ENCODE measurements around the gene ATP5F1B. TPM values are rescaled to one million over a fixed set of nuclear protein-coding genes. Genes with fewer than 3 reads are reported as not detected.

The ATP5F1B gene
- total and polyA plus RNA-seq, 9 of the 15 experiments (the other 6 are each of a cell fraction or from before 2014, with no cell fraction given), result 908 to 3,125 (median 1,482) TPM

DNA sequence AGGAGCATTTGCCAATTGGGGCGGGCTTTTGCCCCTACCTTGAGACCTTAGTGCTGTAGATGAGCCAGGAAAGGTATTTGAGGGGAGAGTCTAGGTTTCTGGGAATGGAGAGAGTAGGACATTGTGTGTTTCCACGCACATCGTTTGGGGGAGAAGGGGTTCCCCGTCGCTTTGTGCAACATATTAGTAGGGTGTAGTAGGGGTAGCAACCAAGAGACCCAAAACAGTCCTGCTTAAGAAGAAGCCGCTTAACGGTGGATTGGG lies 43.0 kb upstream of the ATP5F1B start (continued):
- TF ChIP-seq, protein P1, sequence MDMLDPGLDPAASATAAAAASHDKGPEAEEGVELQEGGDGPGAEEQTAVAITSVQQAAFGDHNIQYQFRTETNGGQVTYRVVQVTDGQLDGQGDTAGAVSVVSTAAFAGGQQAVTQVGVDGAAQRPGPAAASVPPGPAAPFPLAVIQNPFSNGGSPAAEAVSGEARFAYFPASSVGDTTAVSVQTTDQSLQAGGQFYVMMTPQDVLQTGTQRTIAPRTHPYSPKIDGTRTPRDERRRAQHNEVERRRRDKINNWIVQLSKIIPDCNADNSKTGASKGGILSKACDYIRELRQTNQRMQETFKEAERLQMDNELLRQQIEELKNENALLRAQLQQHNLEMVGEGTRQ (CRISPR knock-in tag; IDR thresholded peaks at IDR 0.05), result no peak
- TF ChIP-seq POU5F1 (IDR thresholded peaks at IDR 0.05; ENCODE audit: borderline replicate concordance, low read depth, low read length, partially characterized antibody), result no peak
- TF ChIP-seq XRCC3 (IDR thresholded peaks at IDR 0.05), result no peak
- TF ChIP-seq ZNF77 (CRISPR knock-in tag; IDR thresholded peaks at IDR 0.05), result no peak
- TF ChIP-seq, protein P2, sequence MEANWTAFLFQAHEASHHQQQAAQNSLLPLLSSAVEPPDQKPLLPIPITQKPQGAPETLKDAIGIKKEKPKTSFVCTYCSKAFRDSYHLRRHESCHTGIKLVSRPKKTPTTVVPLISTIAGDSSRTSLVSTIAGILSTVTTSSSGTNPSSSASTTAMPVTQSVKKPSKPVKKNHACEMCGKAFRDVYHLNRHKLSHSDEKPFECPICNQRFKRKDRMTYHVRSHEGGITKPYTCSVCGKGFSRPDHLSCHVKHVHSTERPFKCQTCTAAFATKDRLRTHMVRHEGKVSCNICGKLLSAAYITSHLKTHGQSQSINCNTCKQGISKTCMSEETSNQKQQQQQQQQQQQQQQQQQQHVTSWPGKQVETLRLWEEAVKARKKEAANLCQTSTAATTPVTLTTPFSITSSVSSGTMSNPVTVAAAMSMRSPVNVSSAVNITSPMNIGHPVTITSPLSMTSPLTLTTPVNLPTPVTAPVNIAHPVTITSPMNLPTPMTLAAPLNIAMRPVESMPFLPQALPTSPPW (CRISPR knock-in tag; IDR thresholded peaks at IDR 0.05), result no peak
- TF ChIP-seq, protein P3, sequence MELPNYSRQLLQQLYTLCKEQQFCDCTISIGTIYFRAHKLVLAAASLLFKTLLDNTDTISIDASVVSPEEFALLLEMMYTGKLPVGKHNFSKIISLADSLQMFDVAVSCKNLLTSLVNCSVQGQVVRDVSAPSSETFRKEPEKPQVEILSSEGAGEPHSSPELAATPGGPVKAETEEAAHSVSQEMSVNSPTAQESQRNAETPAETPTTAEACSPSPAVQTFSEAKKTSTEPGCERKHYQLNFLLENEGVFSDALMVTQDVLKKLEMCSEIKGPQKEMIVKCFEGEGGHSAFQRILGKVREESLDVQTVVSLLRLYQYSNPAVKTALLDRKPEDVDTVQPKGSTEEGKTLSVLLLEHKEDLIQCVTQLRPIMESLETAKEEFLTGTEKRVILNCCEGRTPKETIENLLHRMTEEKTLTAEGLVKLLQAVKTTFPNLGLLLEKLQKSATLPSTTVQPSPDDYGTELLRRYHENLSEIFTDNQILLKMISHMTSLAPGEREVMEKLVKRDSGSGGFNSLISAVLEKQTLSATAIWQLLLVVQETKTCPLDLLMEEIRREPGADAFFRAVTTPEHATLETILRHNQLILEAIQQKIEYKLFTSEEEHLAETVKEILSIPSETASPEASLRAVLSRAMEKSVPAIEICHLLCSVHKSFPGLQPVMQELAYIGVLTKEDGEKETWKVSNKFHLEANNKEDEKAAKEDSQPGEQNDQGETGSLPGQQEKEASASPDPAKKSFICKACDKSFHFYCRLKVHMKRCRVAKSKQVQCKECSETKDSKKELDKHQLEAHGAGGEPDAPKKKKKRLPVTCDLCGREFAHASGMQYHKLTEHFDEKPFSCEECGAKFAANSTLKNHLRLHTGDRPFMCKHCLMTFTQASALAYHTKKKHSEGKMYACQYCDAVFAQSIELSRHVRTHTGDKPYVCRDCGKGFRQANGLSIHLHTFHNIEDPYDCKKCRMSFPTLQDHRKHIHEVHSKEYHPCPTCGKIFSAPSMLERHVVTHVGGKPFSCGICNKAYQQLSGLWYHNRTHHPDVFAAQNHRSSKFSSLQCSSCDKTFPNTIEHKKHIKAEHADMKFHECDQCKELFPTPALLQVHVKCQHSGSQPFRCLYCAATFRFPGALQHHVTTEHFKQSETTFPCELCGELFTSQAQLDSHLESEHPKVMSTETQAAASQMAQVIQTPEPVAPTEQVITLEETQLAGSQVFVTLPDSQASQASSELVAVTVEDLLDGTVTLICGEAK (IDR thresholded peaks at IDR 0.05), result peak; percentile 39; the same call in 1 of the 2 replicates
- TF ChIP-seq, protein P3 (CRISPR knock-in tag; IDR thresholded peaks at IDR 0.05), result no peak
- TF ChIP-seq KLF1 (tag; IDR thresholded peaks at IDR 0.05), result no peak
- TF ChIP-seq, protein P4, sequence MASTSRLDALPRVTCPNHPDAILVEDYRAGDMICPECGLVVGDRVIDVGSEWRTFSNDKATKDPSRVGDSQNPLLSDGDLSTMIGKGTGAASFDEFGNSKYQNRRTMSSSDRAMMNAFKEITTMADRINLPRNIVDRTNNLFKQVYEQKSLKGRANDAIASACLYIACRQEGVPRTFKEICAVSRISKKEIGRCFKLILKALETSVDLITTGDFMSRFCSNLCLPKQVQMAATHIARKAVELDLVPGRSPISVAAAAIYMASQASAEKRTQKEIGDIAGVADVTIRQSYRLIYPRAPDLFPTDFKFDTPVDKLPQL (IDR thresholded peaks at IDR 0.05; ENCODE audit: extremely low read depth, insufficient read length), result no peak
- TF ChIP-seq, protein P5, sequence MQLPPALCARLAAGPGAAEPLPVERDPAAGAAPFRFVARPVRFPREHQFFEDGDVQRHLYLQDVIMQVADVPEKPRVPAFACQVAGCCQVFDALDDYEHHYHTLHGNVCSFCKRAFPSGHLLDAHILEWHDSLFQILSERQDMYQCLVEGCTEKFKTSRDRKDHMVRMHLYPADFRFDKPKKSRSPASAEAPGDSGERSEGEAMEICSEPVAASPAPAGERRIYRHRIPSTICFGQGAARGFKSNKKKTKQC (CRISPR knock-in tag; IDR thresholded peaks at IDR 0.05), result no peak
- TF ChIP-seq, protein P6, sequence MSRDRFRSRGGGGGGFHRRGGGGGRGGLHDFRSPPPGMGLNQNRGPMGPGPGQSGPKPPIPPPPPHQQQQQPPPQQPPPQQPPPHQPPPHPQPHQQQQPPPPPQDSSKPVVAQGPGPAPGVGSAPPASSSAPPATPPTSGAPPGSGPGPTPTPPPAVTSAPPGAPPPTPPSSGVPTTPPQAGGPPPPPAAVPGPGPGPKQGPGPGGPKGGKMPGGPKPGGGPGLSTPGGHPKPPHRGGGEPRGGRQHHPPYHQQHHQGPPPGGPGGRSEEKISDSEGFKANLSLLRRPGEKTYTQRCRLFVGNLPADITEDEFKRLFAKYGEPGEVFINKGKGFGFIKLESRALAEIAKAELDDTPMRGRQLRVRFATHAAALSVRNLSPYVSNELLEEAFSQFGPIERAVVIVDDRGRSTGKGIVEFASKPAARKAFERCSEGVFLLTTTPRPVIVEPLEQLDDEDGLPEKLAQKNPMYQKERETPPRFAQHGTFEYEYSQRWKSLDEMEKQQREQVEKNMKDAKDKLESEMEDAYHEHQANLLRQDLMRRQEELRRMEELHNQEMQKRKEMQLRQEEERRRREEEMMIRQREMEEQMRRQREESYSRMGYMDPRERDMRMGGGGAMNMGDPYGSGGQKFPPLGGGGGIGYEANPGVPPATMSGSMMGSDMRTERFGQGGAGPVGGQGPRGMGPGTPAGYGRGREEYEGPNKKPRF (IDR thresholded peaks at IDR 0.05; ENCODE audit: low read depth, low read length), result no peak
- TF ChIP-seq ZFPM2 (CRISPR knock-in tag; IDR thresholded peaks at IDR 0.05), result no peak
- TF ChIP-seq SMAD4 (CRISPR knock-in tag; conservative IDR thresholded peaks at IDR 0.05), result no peak
- TF ChIP-seq ZNF347 (CRISPR knock-in tag; IDR thresholded peaks at IDR 0.05; ENCODE audit: low read depth), result no peak
- TF ChIP-seq NFE2 (IDR thresholded peaks at IDR 0.05; ENCODE audit: low read depth), result no peak
